Smooth muscle cell of the coronary artery (primary cell): ENCODE results near the gene TMEM218. TPM values are rescaled to one million over a fixed set of nuclear protein-coding genes. Genes with fewer than 3 reads are reported as not detected.

Source experiments
- total RNA-seq: library from RNA; depleted of rRNA; stranded (reverse); fragments of >200 nt; gene quantifications from 2 replicates; pipeline ENCODE4 v1.2.3, GENCODE V29; 2014; ENCODE audit warnings: low replicate concordance

The TMEM218 gene
- 14.0 and 23.8 TPM in 2 replicates for total RNA-seq

DNA sequence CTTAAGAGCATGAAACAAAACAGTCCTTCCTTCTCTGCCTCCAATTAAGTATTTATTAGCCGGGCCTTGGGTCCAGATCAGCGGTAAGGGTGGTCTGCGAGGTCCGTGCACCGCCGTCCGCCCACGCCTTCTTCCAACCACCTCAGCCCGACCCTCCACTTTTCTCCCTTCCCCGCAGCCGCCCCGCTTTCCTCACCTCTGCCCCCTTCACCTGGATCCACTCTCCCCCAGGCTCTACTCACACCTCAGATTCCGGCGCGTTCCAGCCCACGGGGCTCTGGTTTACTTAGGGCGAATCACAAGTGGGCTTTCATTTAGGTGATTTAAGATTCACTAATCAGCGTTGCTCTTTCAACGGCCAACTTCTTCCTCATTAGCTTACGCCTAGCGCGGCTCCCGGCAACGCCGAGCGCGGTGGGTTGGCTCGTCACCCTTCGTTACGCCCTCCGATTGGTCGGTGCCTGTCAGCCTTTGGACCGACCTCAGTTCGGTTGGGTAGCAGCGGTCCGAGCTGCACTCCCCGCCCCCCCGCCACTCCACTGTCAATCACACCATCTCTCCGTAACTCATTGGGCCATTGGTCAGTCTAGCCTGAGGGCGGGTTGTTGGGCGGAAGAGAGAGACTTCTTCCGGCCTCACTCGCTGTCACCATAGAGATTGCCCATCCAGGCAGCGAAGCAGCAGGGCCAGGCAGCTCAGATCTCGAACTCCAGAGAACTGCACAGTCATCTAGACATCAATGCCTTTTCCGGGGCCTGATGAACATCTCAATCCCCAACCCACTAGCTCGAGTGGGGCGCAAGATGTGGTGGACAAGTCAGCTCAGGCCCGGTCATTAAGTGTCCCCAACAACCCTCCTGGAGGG, at the start of gene TMEM218:
TMEM218 (minus strand) TSS at position 284 of the 865 bp plus-strand sequence. CDS start 9,385 bp downstream, outside the sequence.

DNA sequence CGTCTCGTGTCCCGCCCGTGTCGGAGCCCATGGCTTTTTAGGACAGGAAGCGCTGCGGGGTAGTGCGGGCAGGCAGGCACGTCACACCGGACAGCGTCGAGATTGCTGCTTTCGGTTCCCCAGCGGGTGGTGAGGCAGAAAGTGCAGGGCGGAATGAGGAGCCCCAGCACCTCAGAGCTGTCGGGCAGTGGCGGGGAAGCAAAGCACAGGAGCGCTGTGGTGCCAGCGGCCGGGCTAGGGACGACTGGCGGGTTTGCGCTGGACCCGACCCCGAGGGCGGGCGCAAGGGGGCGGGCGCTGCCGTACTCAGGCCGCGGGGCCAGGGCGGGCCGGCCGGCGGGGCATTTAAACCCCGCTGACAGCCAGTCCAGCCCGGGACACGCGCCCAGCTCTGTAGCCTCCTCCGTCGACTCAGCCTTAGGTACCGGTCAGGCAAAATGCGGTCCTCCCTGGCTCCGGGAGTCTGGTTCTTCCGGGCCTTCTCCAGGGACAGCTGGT, 48.4 kb downstream of the TMEM218 start, which contains the start of gene SLC37A2:
SLC37A2 (plus strand) TSS at position 375 of the 498 bp plus-strand sequence; CDS start at position 438, 63 bp downstream.

Other genes starting within 250 kb of the TMEM218 start
- 2.9 and 19.0 TPM in 2 replicates for gene ROBO3, start 246.2 kb downstream of the TMEM218 start, total RNA-seq
- 0.35 and 0.53 TPM in 2 replicates for gene ROBO4, start 213.8 kb downstream of the TMEM218 start, total RNA-seq
- gene HEPN1, start 192.4 kb downstream of the TMEM218 start, total RNA-seq: 0.08 TPM in 1 of 2 replicates, not detected in the other
- gene HEPACAM, start 175.6 kb downstream of the TMEM218 start, total RNA-seq: not detected in 2 replicates
- gene CCDC15, start 157.4 kb downstream of the TMEM218 start, total RNA-seq: 0.23 and 0.90 TPM in 2 replicates
- 0.30 and 0.35 TPM in 2 replicates for gene SLC37A2, start 48.3 kb downstream of the TMEM218 start, total RNA-seq
- gene PKNOX2, start 53.1 kb upstream of the TMEM218 start, total RNA-seq: 1.4 and 3.5 TPM in 2 replicates